Lower lobe of right lung (tissue), 2 donors: ENCODE data around the gene CRTC2. TPM values are rescaled to one million over a fixed set of nuclear protein-coding genes. Genes with fewer than 3 reads are reported as not detected.

ENCODE experiments used
- ATAC-seq, 2 donors: fragments of 200-7000 bp; cut with Tn5 transposase; one replicate each; pipeline ENCODE4 v1.9.1; 2020 to 2022; ENCODE audit warnings: mild to moderate bottlenecking in 2 of 2, moderate library complexity in 2 of 2
- DNase-seq: peaks from one replicate; pipeline ENCODE4 v3.0.0-alpha.2; 2020
- H3K27ac ChIP-seq: fragments of 200-600 bp; one replicate; pipeline ENCODE4 v1.8.0; 2022
- H3K27me3 ChIP-seq: fragments of 200-600 bp; one replicate; pipeline ENCODE4 v1.8.0; 2022; ENCODE audit warnings: low read depth
- H3K36me3 ChIP-seq: fragments of 200-600 bp; one replicate; pipeline ENCODE4 v1.8.0; 2022; ENCODE audit warnings: mild to moderate bottlenecking
- H3K4me1 ChIP-seq: fragments of 200-600 bp; one replicate; pipeline ENCODE4 v1.8.0; 2022
- H3K4me3 ChIP-seq: fragments of 200-600 bp; one replicate; pipeline ENCODE4 v1.8.0; 2022; ENCODE audit warnings: mild to moderate bottlenecking
- H3K9me3 ChIP-seq: fragments of 200-600 bp; one replicate; pipeline ENCODE4 v1.8.0; 2022
- CTCF ChIP-seq: fragments of 200-600 bp; IDR thresholded peaks from one replicate; pipeline ENCODE4 v1.8.0; 2022; ENCODE audit warnings: antibody characterized with exemption, mild to moderate bottlenecking
- intact Hi-C: fragments of 100-400 bp; cut with DNase I; formaldehyde crosslinking; loops from one replicate; pipeline ENCODE4 v1.11.0; 2022
- total RNA-seq: library from RNA; stranded (reverse); fragmentation: NEBNext Ultra II Directional; extraction: Animal tissue kit (Norgen Biotek cat#: 25700); gene quantifications from one replicate; pipeline ENCODE4 v1.2.1, GENCODE V29; 2021
- donor health status: DM: no; HTN: yes; CAD: no; lungs with severe emphysema.

CRTC2 gene
- total RNA-seq, 1 donor from 2014 or later: 55.8 TPM

DNA sequence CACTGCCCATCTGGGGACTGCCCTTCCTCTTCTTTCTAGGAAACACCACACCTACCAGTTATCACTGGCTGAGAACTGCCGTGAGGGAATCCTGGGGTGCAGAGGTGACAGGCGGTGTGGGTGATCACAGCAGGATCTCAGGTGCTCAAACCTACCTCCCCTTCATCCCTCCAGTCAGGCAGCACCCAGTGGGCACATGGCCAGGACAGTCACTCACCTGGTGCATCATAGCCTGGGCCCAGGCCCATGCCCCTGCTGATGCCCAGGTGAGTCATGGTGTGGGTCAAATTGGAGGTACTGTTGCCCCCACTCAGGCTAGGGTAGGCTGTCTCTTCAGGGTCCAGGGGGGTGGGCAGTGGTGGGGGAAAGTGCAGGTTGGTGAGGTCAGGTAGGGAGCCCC is 6.6 kb downstream of the CRTC2 start:
- TF ChIP-seq CTCF: no peak
- Histone ChIP-seq H3K27me3 (no peaks in the 10 kb centered on the region), H3K4me3 (no peak overlapping the region), H3K27ac (no peak overlapping the region), H3K36me3 (peaks cover 77% of the 10 kb centered on the region), H3K4me1 (peaks cover 25% of the 10 kb centered on the region), H3K9me3 (no peaks in the 10 kb centered on the region)
- intact Hi-C loops: no loop called here
- ATAC-seq (no peak), DNase-seq (no peak)

DNA sequence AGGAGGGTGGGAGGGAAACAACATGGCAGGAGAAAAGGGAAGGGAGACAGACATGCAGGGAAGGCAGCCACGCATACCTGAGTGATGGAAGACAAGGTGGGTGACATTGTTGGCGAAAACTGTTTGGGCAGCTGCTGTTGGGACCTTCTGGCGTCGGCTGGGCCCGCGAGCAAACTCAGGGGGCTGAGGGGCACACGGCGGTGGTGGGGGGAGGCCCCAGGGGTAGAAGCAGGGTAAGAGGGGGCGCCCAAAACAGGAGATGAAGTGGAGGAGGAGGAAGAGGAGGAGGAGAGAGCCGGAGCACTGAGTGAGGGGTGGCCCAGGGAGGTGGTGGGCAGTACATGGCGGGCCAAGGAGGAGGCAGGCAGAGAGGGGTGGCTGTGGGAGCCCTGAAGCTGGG is 7.2 kb downstream of the CRTC2 start:
- Histone ChIP-seq H3K4me3 (no peak overlapping the region), H3K27me3 (no peaks in the 10 kb centered on the region), H3K27ac (no peak overlapping the region), H3K4me1 (peaks cover 22% of the 10 kb centered on the region), H3K36me3 (peaks cover 77% of the 10 kb centered on the region), H3K9me3 (no peaks in the 10 kb centered on the region)
- DNase-seq (no peak), ATAC-seq (no peak)
- intact Hi-C loops: no loop called here
- TF ChIP-seq CTCF: no peak

DNA sequence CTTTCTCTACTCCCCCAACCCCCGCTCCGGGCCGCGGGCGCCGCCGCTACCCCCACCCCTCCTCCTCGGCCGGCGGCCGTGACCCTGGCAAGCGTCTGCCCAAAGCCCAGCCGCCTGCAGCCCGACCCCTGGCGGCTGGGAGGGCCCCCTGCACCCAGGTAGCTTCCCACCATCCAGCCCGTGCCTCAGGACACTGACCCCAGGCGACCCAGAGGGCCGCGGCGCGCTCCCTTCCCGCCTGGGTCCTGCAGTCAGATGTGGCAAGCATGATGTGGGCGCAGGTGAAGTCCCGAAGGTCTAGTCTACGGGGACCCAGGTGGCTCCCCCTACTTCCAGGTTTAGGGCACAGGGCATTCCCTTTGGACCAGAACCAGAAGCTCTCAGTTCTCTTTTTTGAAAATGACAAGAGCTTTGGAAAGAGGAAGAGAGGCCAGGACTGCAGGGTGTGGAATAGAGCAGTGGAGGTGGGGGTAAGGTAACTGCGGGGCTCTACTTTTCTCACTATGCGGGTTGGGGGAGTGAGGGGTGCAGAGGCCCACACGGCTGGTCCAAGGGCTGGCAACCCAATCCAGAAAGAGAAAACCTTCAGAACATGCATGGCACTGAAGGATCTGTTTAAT is 11.7 kb downstream of the CRTC2 start, which contains the start of gene DENND4B:
TSS of gene DENND4B (minus strand) at position 97 of the 620 bp plus-strand sequence. CDS start 2,344 bp downstream, outside the sequence.
- H3K4me3 ChIP-seq: peak within 1 kb of the TSS; percentile 88
- ATAC-seq (peak; percentile 89 to 90), DNase-seq (peak; percentile 89)
- H3K36me3 ChIP-seq: peaks cover 66% of the 10 kb centered on the region
- peaks cover 34% of the 10 kb centered on the region for H3K4me1 ChIP-seq
- peak; percentile 92 for TF ChIP-seq CTCF
- no peaks in the 10 kb centered on the region for H3K27me3 ChIP-seq
- intact Hi-C loops: no loop called here
- H3K9me3 ChIP-seq: no peaks in the 10 kb centered on the region
- peak within 1 kb of the TSS; percentile 93 for H3K27ac ChIP-seq

DNA sequence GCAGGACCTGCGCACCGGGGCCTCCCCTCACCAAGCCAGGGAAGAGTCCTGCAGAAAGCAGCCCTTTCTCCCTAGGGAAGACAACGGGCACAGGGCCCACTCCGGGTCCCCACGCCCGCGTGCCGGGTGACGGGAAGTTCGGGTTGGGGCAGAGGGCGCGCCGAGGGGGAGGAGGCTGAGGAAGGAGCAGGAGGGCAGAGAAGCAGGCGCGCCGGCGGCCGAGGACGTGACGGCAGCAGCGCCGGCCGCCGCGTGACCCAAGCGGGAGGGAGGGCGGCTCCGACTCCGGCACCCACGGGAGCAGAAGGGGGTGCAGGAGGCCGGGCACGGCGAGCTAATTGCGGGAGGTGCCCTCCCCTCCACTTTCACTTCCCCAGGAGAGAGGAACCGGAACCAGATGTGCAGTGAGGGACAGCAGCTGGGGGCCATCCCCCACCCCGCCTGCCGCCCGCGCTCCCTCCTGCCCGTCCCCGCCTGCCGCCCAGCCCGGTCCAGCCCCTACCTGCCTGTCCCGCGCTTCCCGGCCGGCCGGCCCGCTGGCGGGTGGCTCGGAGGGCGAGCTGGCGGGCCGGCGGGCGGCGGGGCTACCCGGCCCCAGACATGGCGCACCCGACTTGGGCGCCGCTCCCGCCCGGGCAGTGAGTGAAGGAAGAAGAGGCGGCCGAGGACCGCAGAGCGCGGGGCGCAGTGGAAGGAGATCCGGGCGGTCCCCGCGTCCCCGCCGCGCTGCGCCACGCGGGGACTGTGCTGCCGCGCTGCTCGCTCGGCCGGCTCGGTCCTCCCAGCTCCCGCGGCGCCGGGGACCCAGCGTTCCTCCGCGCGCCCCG is 12.4 kb downstream of the CRTC2 start:
- TF ChIP-seq CTCF: no peak
- Histone ChIP-seq H3K4me1 (peaks cover 34% of the 10 kb centered on the region), H3K9me3 (no peaks in the 10 kb centered on the region), H3K27me3 (no peaks in the 10 kb centered on the region), H3K36me3 (peaks cover 66% of the 10 kb centered on the region), H3K4me3 (peak overlapping the region; percentile 88), H3K27ac (peak overlapping the region; percentile 93)
- intact Hi-C loops: no loop called here
- ATAC-seq: peak; percentile 89 to 92
- peak; percentile 95 for DNase-seq

DNA sequence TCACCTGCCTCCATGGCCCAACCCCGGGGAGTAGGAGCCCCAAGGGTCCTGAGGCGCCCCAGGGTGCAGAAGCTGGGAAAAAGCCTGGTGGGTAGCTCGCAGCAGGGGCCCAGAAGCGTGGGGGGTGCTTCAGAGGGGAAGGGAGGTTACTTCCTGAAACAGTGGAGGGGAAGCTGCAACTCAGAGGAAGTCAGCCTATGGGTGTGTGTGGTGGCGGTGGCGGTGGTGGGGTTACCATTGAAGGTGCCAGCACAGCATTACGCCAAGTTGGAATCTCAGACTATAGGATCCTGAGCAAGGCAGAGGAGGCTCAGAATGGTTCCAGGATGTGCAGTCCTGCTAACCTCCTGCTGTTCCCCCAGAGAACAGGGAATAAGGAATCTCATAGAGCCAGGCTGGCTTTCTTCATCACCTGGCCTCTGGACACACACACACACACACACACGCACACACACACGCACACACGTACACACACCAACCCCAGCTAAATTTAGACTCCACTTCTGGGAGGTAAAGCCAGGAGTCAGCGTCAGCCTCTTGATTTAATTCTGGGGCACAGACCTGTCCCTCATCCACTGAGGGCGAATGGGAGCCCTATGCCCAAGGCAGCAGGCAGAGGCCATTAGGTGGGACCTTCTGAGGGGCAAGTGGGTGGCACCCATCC is 13.1 kb downstream of the CRTC2 start:
- intact Hi-C loops: no loop called here
- peak; percentile 83 for DNase-seq
- H3K36me3 ChIP-seq: peaks cover 66% of the 10 kb centered on the region

More for the DNA sequence above, 13.1 kb downstream of the CRTC2 start:
- Histone ChIP-seq H3K4me3 (peak overlapping the region; percentile 88), H3K4me1 (peaks cover 34% of the 10 kb centered on the region), H3K27me3 (no peaks in the 10 kb centered on the region), H3K27ac (peak overlapping the region; percentile 93), H3K9me3 (no peaks in the 10 kb centered on the region)
- TF ChIP-seq CTCF: no peak
- peak; percentile 64 to 71 for ATAC-seq
